HG03108 (cell line): ENCODE measurements around the gene LIX1.
"Not testable (repeated sequence)": the region's sequence is repeated elsewhere in the genome, so short reads cannot be mapped to it uniquely, and the experiment has no call there.

ENCODE experiments used
- ATAC-seq: cut with Tn5 transposase; IDR thresholded peaks from one replicate; pipeline ENCODE4 v1.9.1; 2021; ENCODE audit warnings: moderate library complexity; ENCODE audit not compliant: unreplicated experiment

The LIX1 gene

GRCh38 chr5:97143704-97144103, 1.3 kb upstream of the LIX1 start:
- no peak for ATAC-seq

GRCh38 chr5:97141539-97141938, 872 bp downstream of the LIX1 start:
- no peak for ATAC-seq

- ATAC-seq, result no peak
Measured at GRCh38 chr5:97141031-97141430, 1.4 kb downstream of the LIX1 start.

- ATAC-seq, result not testable (repeated sequence)
Measured at GRCh38 chr5:97140250-97140649, 2.2 kb downstream of the LIX1 start.

- no peak for ATAC-seq
Measured at GRCh38 chr5:97136475-97136874, 5.9 kb downstream of the LIX1 start.

- no peak for ATAC-seq
Measured at GRCh38 chr5:97135868-97136267, 6.5 kb downstream of the LIX1 start.

GRCh38 chr5:97134634-97135033, 7.8 kb downstream of the LIX1 start:
- ATAC-seq, result no peak

GRCh38 chr5:97133101-97133500, 9.3 kb downstream of the LIX1 start:
- no peak for ATAC-seq

GRCh38 chr5:97131921-97132320, 10.5 kb downstream of the LIX1 start:
- no peak for ATAC-seq

GRCh38 chr5:97131139-97131710, 11.2 kb downstream of the LIX1 start:
- ATAC-seq, result no peak

- ATAC-seq, result no peak
Measured at GRCh38 chr5:97127727-97128126, 14.7 kb downstream of the LIX1 start.

GRCh38 chr5:97125125-97125683, 17.2 kb downstream of the LIX1 start:
- no peak for ATAC-seq

- no peak for ATAC-seq
Measured at GRCh38 chr5:97124335-97124734, 18.1 kb downstream of the LIX1 start.

GRCh38 chr5:97121848-97122247, 20.6 kb downstream of the LIX1 start:
- ATAC-seq, result no peak

- no peak for ATAC-seq
Measured at GRCh38 chr5:97120195-97120594, 22.2 kb downstream of the LIX1 start.

- ATAC-seq, result no peak
Measured at GRCh38 chr5:97119007-97119390, 23.4 kb downstream of the LIX1 start.

- ATAC-seq, result no peak
Measured at GRCh38 chr5:97118261-97119006, 24.0 kb downstream of the LIX1 start.

- ATAC-seq, result no peak
Measured at GRCh38 chr5:97115932-97116331, 26.5 kb downstream of the LIX1 start.

GRCh38 chr5:97112230-97112629, 30.2 kb downstream of the LIX1 start:
- no peak for ATAC-seq

GRCh38 chr5:97111616-97112015, 30.8 kb downstream of the LIX1 start:
- no peak for ATAC-seq

- ATAC-seq, result no peak
Measured at GRCh38 chr5:97111004-97111403, 31.4 kb downstream of the LIX1 start.

GRCh38 chr5:97107318-97107717, 35.1 kb downstream of the LIX1 start:
- ATAC-seq, result no peak

- ATAC-seq, result no peak
Measured at GRCh38 chr5:97106216-97106581, 36.2 kb downstream of the LIX1 start.
